IMR-90 (cell line): ENCODE results near the gene PRMT7. TPM values are rescaled to one million over a fixed set of nuclear protein-coding genes. Genes with fewer than 3 reads are reported as not detected.

Experiments used
- ATAC-seq: fragments of 200-7000 bp; cut with Tn5 transposase; 2 replicates; pipeline ENCODE4 v1.9.1; 2020; ENCODE audit warnings: low read depth, mild to moderate bottlenecking, moderate library complexity
- BruUV-seq: library from RNA; stranded (reverse); fragments of 400-500 nt; replicated peaks from 2 replicates; lab custom pipeline; 2021; lab: Mats Ljungman, UMichigan
- CTCF ChIA-PET: fragments of 300-600 bp; formaldehyde crosslinking; extraction: SDS; loops from one replicate; lab custom pipeline; 2021; ENCODE audit warnings: antibody characterized with exemption; lab: Yijun Ruan, JAX
- POLR2A ChIA-PET: fragments of 300-600 bp; sonication (Branson Sonifier 250); formaldehyde crosslinking; loops from one replicate; lab custom pipeline; 2022; ENCODE audit warnings: antibody characterized with exemption; ENCODE audit not compliant: unreplicated experiment; lab: Charles Lee
- DNase-seq: peaks from one replicate; pipeline ENCODE4 v3.0.0; 2013
- H2AFZ ChIP-seq: replicated peaks from 2 replicates; pipeline ENCODE3; 2013; ENCODE audit warnings: low read length, mild to moderate bottlenecking; ENCODE audit not compliant: poor library complexity
- H2AK5ac ChIP-seq: 2 replicates; pipeline ENCODE4 v1.6.1; 2013; ENCODE audit warnings: low read depth, low read length, inconsistent platforms
- H2AK9ac ChIP-seq: replicated peaks from 2 replicates; pipeline ENCODE3; 2013; ENCODE audit warnings: mild to moderate bottlenecking, low read depth, low read length, moderate library complexity; ENCODE audit not compliant: poor library complexity
- H2BK120ac ChIP-seq: 2 replicates; pipeline ENCODE4 v1.6.1; 2013; ENCODE audit warnings: low read depth, low read length, inconsistent platforms
- H2BK15ac ChIP-seq: 3 replicates; pipeline ENCODE4 v1.6.1; 2013; ENCODE audit warnings: low read depth, low read length, inconsistent platforms
- H2BK20ac ChIP-seq: 2 replicates; pipeline ENCODE4 v1.6.1; 2013; ENCODE audit warnings: low read depth, mild to moderate bottlenecking, inconsistent platforms, low read length, moderate library complexity
- H2BK5ac ChIP-seq: 2 replicates; pipeline ENCODE4 v1.6.1; 2013; ENCODE audit warnings: mild to moderate bottlenecking, low read depth, low read length, inconsistent platforms; ENCODE audit not compliant: poor library complexity, severe bottlenecking
- H3K14ac ChIP-seq: replicated peaks from 2 replicates; pipeline ENCODE4 v1.6.1; 2013; ENCODE audit warnings: low read depth, low read length, inconsistent platforms
- H3K18ac ChIP-seq: 2 replicates; pipeline ENCODE4 v1.6.1; 2013; ENCODE audit warnings: low read depth, low read length, control low read depth
- H3K23ac ChIP-seq: 2 replicates; pipeline ENCODE4 v1.6.1; 2013; ENCODE audit warnings: low read depth, low read length, inconsistent platforms
- H3K27ac ChIP-seq: 2 replicates; pipeline ENCODE4 v1.5.1; 2013; ENCODE audit warnings: mild to moderate bottlenecking, control low read depth, low read length; ENCODE audit not compliant: insufficient read depth
- H3K27me3 ChIP-seq: 2 replicates; pipeline ENCODE4 v1.6.1; 2013; ENCODE audit warnings: low read length; ENCODE audit not compliant: control insufficient read depth, insufficient read depth
- H3K36me3 ChIP-seq: 2 replicates; pipeline ENCODE4 v1.6.1; 2013; ENCODE audit warnings: low read length, mixed read lengths; ENCODE audit not compliant: control insufficient read depth, insufficient read depth
- H3K4ac ChIP-seq: 2 replicates; pipeline ENCODE4 v1.6.1; 2013; ENCODE audit warnings: low read depth, low read length, inconsistent platforms
- H3K4me1 ChIP-seq: 2 replicates; pipeline ENCODE4 v1.6.1; 2013; ENCODE audit warnings: low read length, mixed read lengths; ENCODE audit not compliant: control insufficient read depth, insufficient read depth
- H3K4me2 ChIP-seq: 2 replicates; pipeline ENCODE4 v1.6.1; 2013; ENCODE audit warnings: low read depth, mild to moderate bottlenecking, control low read depth, low read length, moderate library complexity
- H3K4me3 ChIP-seq: 2 replicates; pipeline ENCODE4 v1.5.1; 2013; ENCODE audit warnings: low read depth, mild to moderate bottlenecking, control low read depth, low read length, moderate library complexity; ENCODE audit not compliant: insufficient read depth
- H3K56ac ChIP-seq: 2 replicates; pipeline ENCODE4 v1.6.1; 2013; ENCODE audit warnings: low read length, inconsistent platforms; ENCODE audit not compliant: insufficient read depth; ENCODE audit errors: extremely low read depth
- H3K79me1 ChIP-seq, 2 experiments: 2 replicates each; pipeline ENCODE4 v1.6.1; 2013; ENCODE audit warnings: low read length in 2 of 2, inconsistent platforms in 1 of 2, low read depth in 1 of 2
- H3K9ac ChIP-seq: 2 replicates; pipeline ENCODE4 v1.6.1; 2013; ENCODE audit warnings: low read depth, low read length, control low read depth
- H3K9me1 ChIP-seq: 2 replicates; pipeline ENCODE4 v1.6.1; 2013; ENCODE audit warnings: low read length, inconsistent platforms; ENCODE audit not compliant: insufficient read depth
- H3K9me3 ChIP-seq: 2 replicates; pipeline ENCODE4 v1.6.1; 2013; ENCODE audit warnings: low read length; ENCODE audit not compliant: control insufficient read depth, insufficient read depth
- H4K20me1 ChIP-seq: 2 replicates; pipeline ENCODE4 v1.6.1; 2013; ENCODE audit warnings: low read length, inconsistent platforms; ENCODE audit not compliant: insufficient read depth
- H4K5ac ChIP-seq: 2 replicates; pipeline ENCODE4 v1.6.1; 2013; ENCODE audit warnings: mild to moderate bottlenecking, low read depth, low read length, control low read depth
- H4K8ac ChIP-seq, 2 experiments: 2 replicates each; pipeline ENCODE4 v1.6.1; 2013; ENCODE audit warnings: low read depth in 2 of 2, low read length in 2 of 2, control low read depth in 1 of 2, inconsistent platforms in 1 of 2
- H4K91ac ChIP-seq: 2 replicates; pipeline ENCODE4 v1.6.1; 2013; ENCODE audit warnings: low read depth, low read length, inconsistent platforms; ENCODE audit not compliant: insufficient read depth
- RCOR1 ChIP-seq: IDR thresholded peaks from 2 replicates; pipeline ENCODE4 v1.6.1; 2012; ENCODE audit warnings: mild to moderate bottlenecking, low read length, improper control_type of control experiment; ENCODE audit not compliant: insufficient replicate concordance
- WGBS, 2 experiments: methylation state at CpG; one replicate each; pipeline versions ENCODE4 v1.1.5 to v1.1.7; 2013; ENCODE audit warnings: missing lambda C conversion rate in 2 of 2; ENCODE audit not compliant: insufficient read length in 1 of 2; ENCODE audit errors: extremely low coverage in 2 of 2; 5-methylcytosine and 5-hydroxymethylcytosine counted together
- dilution Hi-C: fragments of 300-500 bp; cut with HindIII; formaldehyde crosslinking; loops from one replicate; pipeline ENCODE4 v1.14.3; 2018; ENCODE audit warnings: low sequenced_read_pairs; ENCODE audit not compliant: unreplicated experiment
- in situ Hi-C: fragments of 300-500 bp; cut with MboI; formaldehyde crosslinking; loops from 3 replicates; pipeline ENCODE4 v1.14.3; 2019; ENCODE audit warnings: low sequenced_read_pairs, inconsistent platforms, mixed read lengths
- intact Hi-C: fragments of 100-400 bp; cut with micrococcal nuclease; formaldehyde crosslinking; loops from 2 replicates; pipeline ENCODE4 v1.10.0; 2022
- polyA plus RNA-seq, 3 experiments: library from polyadenylated mRNA; depleted of rRNA; stranded (reverse); fragments of >200 nt; gene quantifications; 2 replicates each; pipeline ENCODE4 v1.2.3, GENCODE V29; 2012; ENCODE audit warnings: low replicate concordance in 1 of 3
- total RNA-seq: library from RNA; depleted of rRNA; stranded (reverse); fragments of >200 nt; gene quantifications from 2 replicates; pipeline ENCODE4 v1.2.3, GENCODE V29; 2012

The PRMT7 gene
- total and polyA plus RNA-seq, 2 of the 4 experiments (the other 2 are of a cell fraction): 63.1 to 68.6 TPM

DNA sequence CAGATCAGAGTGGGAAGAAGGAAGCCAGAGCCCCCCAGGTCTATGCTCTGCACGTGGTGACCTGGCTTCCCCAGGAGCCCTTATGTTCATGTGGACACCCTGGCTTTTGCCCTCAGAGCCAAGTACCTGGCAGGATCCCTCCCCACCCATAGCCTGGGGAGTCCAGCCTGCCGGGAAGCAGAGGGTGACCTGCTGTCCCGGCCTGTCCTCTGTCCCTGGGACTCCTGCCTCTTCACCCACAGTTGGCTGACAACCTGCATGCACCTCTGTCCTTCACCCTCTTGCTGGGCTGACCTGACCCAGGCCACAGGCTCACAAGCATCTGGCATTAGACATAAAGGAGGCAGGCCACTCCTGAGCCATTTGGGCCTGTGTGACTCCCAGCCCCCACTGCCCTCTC is 77.3 kb downstream of the PRMT7 start:
- no TSS peak for BruUV-seq
- no peaks in the 10 kb centered on the region for H3K9me1 ChIP-seq
- H3K4me2 ChIP-seq: no peak overlapping the region
- dilution Hi-C loops: no loop called here
- ChIA-PET POLR2A (no interaction called here), CTCF (no interaction called here)
- no peaks in the 10 kb centered on the region for H3K4me1 ChIP-seq
- no CpG with 5 or more reads among the region's 3 CpGs for WGBS, 2 experiments
- no peaks in the 10 kb centered on the region for H4K20me1 ChIP-seq
- no peak overlapping the region for H2AFZ ChIP-seq
- no peak overlapping the region for H2AK5ac ChIP-seq
- in situ Hi-C loops: no loop called here
- no peak overlapping the region for H3K18ac ChIP-seq
- H2BK20ac ChIP-seq: no peak overlapping the region
- no peaks in the 10 kb centered on the region for H3K79me1 ChIP-seq
- no peak overlapping the region for H4K8ac ChIP-seq
- ATAC-seq (no peak), DNase-seq (no peak)
- no peaks in the 10 kb centered on the region for H3K9me3 ChIP-seq
- no peak overlapping the region for H4K5ac ChIP-seq
- TF ChIP-seq RCOR1: no peak
- no peak overlapping the region for H3K14ac ChIP-seq
- no peak overlapping the region for H3K9ac ChIP-seq
- no peak overlapping the region for H3K56ac ChIP-seq
- H2BK5ac ChIP-seq: no peak overlapping the region
- H3K4ac ChIP-seq: no peak overlapping the region
- H3K4me3 ChIP-seq: no peak overlapping the region
- peaks cover 38% of the 10 kb centered on the region for H3K27me3 ChIP-seq
- no peak overlapping the region for H2BK15ac ChIP-seq
- H2BK120ac ChIP-seq: no peak overlapping the region
- no peak overlapping the region for H3K27ac ChIP-seq
- H3K23ac ChIP-seq: no peak overlapping the region
- H2AK9ac ChIP-seq: no peak overlapping the region
- H4K91ac ChIP-seq: no peak overlapping the region
- no peaks in the 10 kb centered on the region for H3K36me3 ChIP-seq
- intact Hi-C loops: no loop called here
